ENCODE measurements around the gene SPATS2.

SPATS2 gene

GRCh38 chr12:49335955-49336644, 31.2 kb upstream of the SPATS2 start:
- H3K4me3 ChIP-seq (ENCODE audit: insufficient read depth, low read depth, low read length, poor library complexity, severe bottlenecking): no peak overlapping the region
- H3K4me1 ChIP-seq (ENCODE audit: control insufficient read depth, insufficient read depth, low read length, poor library complexity, severe bottlenecking): peaks cover 16% of the 10 kb centered on the region
- peaks cover 36% of the 10 kb centered on the region for H3K27me3 ChIP-seq (replicated peaks; ENCODE audit: control insufficient read depth, insufficient read depth, low read length, poor library complexity, severe bottlenecking)
- no peaks in the 10 kb centered on the region for H3K36me3 ChIP-seq (ENCODE audit: control insufficient read depth, insufficient read depth, low read length)
- H3K27ac ChIP-seq (ENCODE audit: insufficient read depth, low read length, poor library complexity, severe bottlenecking): no peak overlapping the region
- H3K9me3 ChIP-seq (ENCODE audit: control insufficient read depth, low read length): no peaks in the 10 kb centered on the region
- DNase-seq: no peak

- Histone ChIP-seq H3K9me3 (ENCODE audit: control insufficient read depth, low read length) (no peaks in the 10 kb centered on the region), H3K4me3 (ENCODE audit: insufficient read depth, low read depth, low read length, poor library complexity, severe bottlenecking) (peak within 1 kb of the TSS; percentile 55), H3K27ac (ENCODE audit: insufficient read depth, low read length, poor library complexity, severe bottlenecking) (no peak within 1 kb of the TSS), H3K27me3 (replicated peaks; ENCODE audit: control insufficient read depth, insufficient read depth, low read length, poor library complexity, severe bottlenecking) (peaks cover 36% of the 10 kb centered on the region), H3K4me1 (ENCODE audit: control insufficient read depth, insufficient read depth, low read length, poor library complexity, severe bottlenecking) (peaks cover 19% of the 10 kb centered on the region), H3K36me3 (ENCODE audit: control insufficient read depth, insufficient read depth, low read length) (no peaks in the 10 kb centered on the region)
- DNase-seq: peak; percentile 74 to 81 (median 81)
Measured at GRCh38 chr12:49336645-49337584, 30.3 kb upstream of the SPATS2 start, which contains the start of gene C1QL4. C1QL4 (minus strand) TSS chr12:49337188; CDS start chr12:49336477, 711 bp downstream.

- Histone ChIP-seq H3K36me3 (ENCODE audit: control insufficient read depth, insufficient read depth, low read length) (no peaks in the 10 kb centered on the region), H3K4me1 (ENCODE audit: control insufficient read depth, insufficient read depth, low read length, poor library complexity, severe bottlenecking) (peaks cover 40% of the 10 kb centered on the region), H3K27me3 (replicated peaks; ENCODE audit: control insufficient read depth, insufficient read depth, low read length, poor library complexity, severe bottlenecking) (peaks cover 42% of the 10 kb centered on the region), H3K4me3 (ENCODE audit: insufficient read depth, low read depth, low read length, poor library complexity, severe bottlenecking) (no peak overlapping the region), H3K27ac (ENCODE audit: insufficient read depth, low read length, poor library complexity, severe bottlenecking) (no peak overlapping the region), H3K9me3 (ENCODE audit: control insufficient read depth, low read length) (no peaks in the 10 kb centered on the region)
- no peak for DNase-seq
Measured at GRCh38 chr12:49338830-49339463, 28.3 kb upstream of the SPATS2 start.

- Histone ChIP-seq H3K9me3 (ENCODE audit: control insufficient read depth, low read length) (no peaks in the 10 kb centered on the region), H3K4me1 (ENCODE audit: control insufficient read depth, insufficient read depth, low read length, poor library complexity, severe bottlenecking) (peaks cover 40% of the 10 kb centered on the region), H3K27ac (ENCODE audit: insufficient read depth, low read length, poor library complexity, severe bottlenecking) (no peak overlapping the region), H3K27me3 (replicated peaks; ENCODE audit: control insufficient read depth, insufficient read depth, low read length, poor library complexity, severe bottlenecking) (peaks cover 37% of the 10 kb centered on the region), H3K36me3 (ENCODE audit: control insufficient read depth, insufficient read depth, low read length) (no peaks in the 10 kb centered on the region), H3K4me3 (ENCODE audit: insufficient read depth, low read depth, low read length, poor library complexity, severe bottlenecking) (no peak overlapping the region)
- no peak for DNase-seq
Measured at GRCh38 chr12:49339464-49339861, 27.8 kb upstream of the SPATS2 start.

GRCh38 chr12:49340095-49340870, 27.0 kb upstream of the SPATS2 start:
- Histone ChIP-seq H3K4me1 (ENCODE audit: control insufficient read depth, insufficient read depth, low read length, poor library complexity, severe bottlenecking) (peaks cover 47% of the 10 kb centered on the region), H3K36me3 (ENCODE audit: control insufficient read depth, insufficient read depth, low read length) (no peaks in the 10 kb centered on the region), H3K9me3 (ENCODE audit: control insufficient read depth, low read length) (no peaks in the 10 kb centered on the region), H3K4me3 (ENCODE audit: insufficient read depth, low read depth, low read length, poor library complexity, severe bottlenecking) (no peak overlapping the region), H3K27ac (ENCODE audit: insufficient read depth, low read length, poor library complexity, severe bottlenecking) (no peak overlapping the region), H3K27me3 (replicated peaks; ENCODE audit: control insufficient read depth, insufficient read depth, low read length, poor library complexity, severe bottlenecking) (peaks cover 35% of the 10 kb centered on the region)
- DNase-seq: no peak

- Histone ChIP-seq H3K9me3 (ENCODE audit: control insufficient read depth, low read length) (no peaks in the 10 kb centered on the region), H3K4me1 (ENCODE audit: control insufficient read depth, insufficient read depth, low read length, poor library complexity, severe bottlenecking) (peaks cover 54% of the 10 kb centered on the region), H3K27me3 (replicated peaks; ENCODE audit: control insufficient read depth, insufficient read depth, low read length, poor library complexity, severe bottlenecking) (peaks cover 34% of the 10 kb centered on the region), H3K4me3 (ENCODE audit: insufficient read depth, low read depth, low read length, poor library complexity, severe bottlenecking) (no peak overlapping the region), H3K36me3 (ENCODE audit: control insufficient read depth, insufficient read depth, low read length) (no peaks in the 10 kb centered on the region), H3K27ac (ENCODE audit: insufficient read depth, low read length, poor library complexity, severe bottlenecking) (no peak overlapping the region)
- DNase-seq: no peak
Measured at GRCh38 chr12:49340971-49341776, 26.1 kb upstream of the SPATS2 start.

- DNase-seq: no peak
- Histone ChIP-seq H3K27ac (ENCODE audit: insufficient read depth, low read length, poor library complexity, severe bottlenecking) (no peak overlapping the region), H3K4me3 (ENCODE audit: insufficient read depth, low read depth, low read length, poor library complexity, severe bottlenecking) (no peak overlapping the region), H3K27me3 (replicated peaks; ENCODE audit: control insufficient read depth, insufficient read depth, low read length, poor library complexity, severe bottlenecking) (peaks cover 34% of the 10 kb centered on the region), H3K4me1 (ENCODE audit: control insufficient read depth, insufficient read depth, low read length, poor library complexity, severe bottlenecking) (peaks cover 54% of the 10 kb centered on the region), H3K36me3 (ENCODE audit: control insufficient read depth, insufficient read depth, low read length) (no peaks in the 10 kb centered on the region), H3K9me3 (ENCODE audit: control insufficient read depth, low read length) (no peaks in the 10 kb centered on the region)
Measured at GRCh38 chr12:49341777-49342065, 25.5 kb upstream of the SPATS2 start.

GRCh38 chr12:49342066-49342913, 25.0 kb upstream of the SPATS2 start:
- peaks cover 34% of the 10 kb centered on the region for H3K27me3 ChIP-seq (replicated peaks; ENCODE audit: control insufficient read depth, insufficient read depth, low read length, poor library complexity, severe bottlenecking)
- peaks cover 54% of the 10 kb centered on the region for H3K4me1 ChIP-seq (ENCODE audit: control insufficient read depth, insufficient read depth, low read length, poor library complexity, severe bottlenecking)
- no peak overlapping the region for H3K27ac ChIP-seq (ENCODE audit: insufficient read depth, low read length, poor library complexity, severe bottlenecking)
- H3K4me3 ChIP-seq (ENCODE audit: insufficient read depth, low read depth, low read length, poor library complexity, severe bottlenecking): peak overlapping the region; percentile 46
- peak; percentile 52 to 71 (median 56) for DNase-seq
- no peaks in the 10 kb centered on the region for H3K36me3 ChIP-seq (ENCODE audit: control insufficient read depth, insufficient read depth, low read length)
- no peaks in the 10 kb centered on the region for H3K9me3 ChIP-seq (ENCODE audit: control insufficient read depth, low read length)
